LNCAP (cell line): Measurements from ENCODE around the gene MYADML2.

Experiments used
- TF ChIP-seq, protein P1 (sequence below): fragments of 450-650 bp; IDR thresholded peaks from 2 replicates; pipeline ENCODE4 v1.5.1; 2017; ENCODE audit warnings: mild to moderate bottlenecking

Gene MYADML2

DNA sequence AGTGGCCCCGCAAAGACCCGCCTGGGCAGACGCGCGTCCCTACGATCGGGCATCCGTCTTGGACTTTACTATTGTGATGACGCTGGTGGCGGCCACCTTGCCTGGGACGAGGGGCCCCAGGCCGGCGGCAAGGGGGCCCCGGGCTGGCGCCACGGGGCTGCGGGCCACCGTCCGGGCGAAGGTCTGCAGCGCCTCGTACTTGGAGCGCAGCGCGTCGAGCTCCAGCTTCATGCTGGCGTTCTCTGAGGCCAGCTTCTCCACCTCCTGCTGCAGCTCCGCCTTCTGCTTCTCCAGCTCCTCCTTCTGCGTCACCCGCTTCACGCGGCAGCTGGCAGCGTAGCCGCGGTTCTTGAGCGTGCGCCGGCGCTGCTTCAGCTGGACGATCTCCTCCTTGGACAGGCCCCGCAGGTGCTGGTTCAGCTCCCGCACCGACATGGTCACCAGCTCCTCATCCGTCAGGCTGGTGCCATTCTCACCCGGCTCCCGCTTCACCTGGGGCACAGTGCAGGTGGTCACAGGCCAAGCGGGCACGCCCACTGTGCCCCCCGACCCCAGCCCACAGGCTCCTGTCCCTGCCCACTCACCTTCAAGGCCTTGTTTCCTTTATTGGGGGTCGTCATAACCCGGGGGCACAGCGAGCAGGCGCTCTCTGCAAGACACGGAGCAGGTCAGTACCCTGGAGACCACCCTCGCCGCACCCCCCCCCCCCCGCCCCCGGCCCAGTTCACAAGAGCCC is 24.3 kb downstream of the MYADML2 start:
- TF ChIP-seq, protein P1, sequence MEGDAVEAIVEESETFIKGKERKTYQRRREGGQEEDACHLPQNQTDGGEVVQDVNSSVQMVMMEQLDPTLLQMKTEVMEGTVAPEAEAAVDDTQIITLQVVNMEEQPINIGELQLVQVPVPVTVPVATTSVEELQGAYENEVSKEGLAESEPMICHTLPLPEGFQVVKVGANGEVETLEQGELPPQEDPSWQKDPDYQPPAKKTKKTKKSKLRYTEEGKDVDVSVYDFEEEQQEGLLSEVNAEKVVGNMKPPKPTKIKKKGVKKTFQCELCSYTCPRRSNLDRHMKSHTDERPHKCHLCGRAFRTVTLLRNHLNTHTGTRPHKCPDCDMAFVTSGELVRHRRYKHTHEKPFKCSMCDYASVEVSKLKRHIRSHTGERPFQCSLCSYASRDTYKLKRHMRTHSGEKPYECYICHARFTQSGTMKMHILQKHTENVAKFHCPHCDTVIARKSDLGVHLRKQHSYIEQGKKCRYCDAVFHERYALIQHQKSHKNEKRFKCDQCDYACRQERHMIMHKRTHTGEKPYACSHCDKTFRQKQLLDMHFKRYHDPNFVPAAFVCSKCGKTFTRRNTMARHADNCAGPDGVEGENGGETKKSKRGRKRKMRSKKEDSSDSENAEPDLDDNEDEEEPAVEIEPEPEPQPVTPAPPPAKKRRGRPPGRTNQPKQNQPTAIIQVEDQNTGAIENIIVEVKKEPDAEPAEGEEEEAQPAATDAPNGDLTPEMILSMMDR = no peak

DNA sequence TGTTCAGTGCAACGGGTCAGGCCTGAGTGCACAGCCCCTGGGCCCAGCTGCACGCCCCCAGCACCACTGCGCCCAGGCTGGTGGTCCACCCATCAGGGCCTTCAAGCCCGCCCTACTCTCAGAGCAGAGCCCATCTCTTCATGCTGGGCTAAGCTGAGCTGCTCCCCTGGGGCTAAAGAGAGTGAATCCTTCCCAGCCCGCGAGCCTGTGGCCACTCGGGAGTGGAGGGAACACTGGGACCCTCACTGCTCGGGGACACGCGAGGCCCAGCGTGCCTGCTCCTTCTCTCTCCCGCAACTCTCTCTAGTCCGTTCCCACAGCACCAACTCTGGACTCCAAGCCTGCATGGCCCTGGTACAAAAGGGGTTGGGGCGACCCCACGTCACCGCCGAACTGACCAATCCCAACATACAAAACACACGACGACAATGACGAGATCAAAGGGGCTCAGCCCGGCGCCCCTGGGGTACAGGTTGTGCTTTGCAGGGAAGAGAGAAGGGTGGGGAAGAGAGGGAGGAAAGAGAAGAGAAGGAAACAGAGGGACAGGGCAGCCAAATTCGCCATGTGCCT is 25.0 kb downstream of the MYADML2 start:
- TF ChIP-seq, protein P1 = no peak

DNA sequence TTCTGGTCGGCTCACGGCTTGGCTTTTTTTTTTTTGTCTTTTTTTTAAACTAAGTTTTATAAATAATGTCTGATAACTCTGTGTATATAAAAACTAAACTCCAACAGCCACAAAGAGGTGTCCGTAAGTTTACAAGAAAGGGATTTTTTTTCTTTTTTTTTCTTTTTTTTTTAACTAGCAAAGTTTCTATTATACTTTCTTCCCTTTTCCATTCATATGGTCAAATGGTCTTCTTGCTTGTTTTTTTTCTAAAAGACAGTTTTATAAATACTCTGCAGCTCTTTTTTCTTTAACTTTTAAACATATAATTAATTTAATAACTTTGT is 25.5 kb downstream of the MYADML2 start:
- TF ChIP-seq, protein P1 = no peak

DNA sequence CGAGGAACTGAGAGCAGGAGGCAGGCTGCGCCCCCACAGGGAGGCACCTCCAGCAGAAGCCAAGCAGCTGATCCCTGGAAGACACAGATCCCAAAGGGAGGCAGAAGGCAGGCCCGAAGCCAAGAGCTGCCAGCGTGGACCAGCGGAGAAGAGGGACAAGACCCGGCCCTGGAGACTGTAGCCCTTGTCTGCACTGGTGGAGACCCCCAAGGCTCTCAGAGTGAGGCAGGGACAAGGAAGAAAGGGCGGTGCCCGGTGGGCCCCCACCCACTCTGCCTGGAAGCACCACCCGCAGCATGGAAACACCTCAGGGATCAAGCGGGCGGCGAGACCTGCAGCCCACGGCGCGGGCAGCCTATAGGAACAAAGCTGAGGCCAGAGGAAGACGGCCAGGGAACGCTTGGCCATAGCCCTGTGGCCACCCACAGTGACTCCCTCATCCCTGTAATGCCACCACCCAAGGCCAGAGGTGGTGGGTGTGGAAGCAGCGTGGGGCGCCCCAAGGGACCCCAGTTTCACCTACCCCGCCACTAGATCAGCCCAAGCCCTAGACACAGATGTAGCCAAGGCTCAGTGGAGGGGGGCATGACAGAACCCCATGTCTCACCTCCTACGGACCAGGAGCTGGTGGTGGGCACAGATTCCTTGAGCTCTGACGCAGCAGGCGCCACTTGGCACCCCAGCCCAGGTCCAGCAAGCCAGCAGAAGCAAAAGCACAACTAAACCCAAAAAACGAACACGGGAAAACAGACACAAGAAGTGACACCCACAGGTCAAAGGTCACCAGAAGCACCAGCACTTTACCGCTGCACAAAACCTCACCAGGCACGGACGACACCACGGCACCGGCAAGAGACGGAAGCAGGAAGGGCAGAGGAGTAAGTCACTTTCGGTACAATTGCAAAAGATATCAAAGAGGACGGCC is 26.2 kb downstream of the MYADML2 start:
- TF ChIP-seq, protein P1 = no peak

DNA sequence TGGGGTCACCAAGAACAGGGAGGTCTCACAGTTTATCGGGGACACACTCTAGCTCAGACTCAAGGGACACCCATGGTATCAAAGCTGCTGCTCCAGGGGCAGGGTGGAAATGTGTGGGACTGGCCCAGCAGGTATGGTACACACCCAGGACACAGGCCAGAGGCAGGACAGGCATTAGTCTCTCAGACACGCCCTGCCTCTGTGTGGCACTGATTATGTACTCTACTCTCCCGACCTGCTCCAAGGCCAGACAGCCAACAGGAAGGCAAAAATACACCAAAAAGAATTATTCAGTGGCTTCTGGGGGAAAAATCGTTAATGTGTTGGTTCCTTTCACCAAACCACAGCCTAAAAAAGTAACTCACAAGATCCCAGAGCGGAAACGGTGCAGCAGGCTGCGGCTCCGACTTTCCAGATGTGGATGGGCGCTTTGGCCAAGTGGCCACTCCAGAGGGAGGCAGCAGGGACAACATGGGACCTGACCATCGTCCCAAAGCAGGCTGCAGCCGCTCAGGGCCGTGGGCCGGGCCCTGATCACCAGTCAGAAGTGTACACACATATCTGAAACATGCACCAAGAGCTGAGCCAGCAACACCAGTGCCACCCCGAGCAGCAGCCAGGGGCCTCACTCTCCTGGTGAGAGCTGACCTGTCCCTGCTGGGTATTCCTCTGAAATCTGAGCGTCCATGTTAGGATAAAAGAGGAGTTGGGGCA is 28.0 kb downstream of the MYADML2 start:
- TF ChIP-seq, protein P1 = no peak

DNA sequence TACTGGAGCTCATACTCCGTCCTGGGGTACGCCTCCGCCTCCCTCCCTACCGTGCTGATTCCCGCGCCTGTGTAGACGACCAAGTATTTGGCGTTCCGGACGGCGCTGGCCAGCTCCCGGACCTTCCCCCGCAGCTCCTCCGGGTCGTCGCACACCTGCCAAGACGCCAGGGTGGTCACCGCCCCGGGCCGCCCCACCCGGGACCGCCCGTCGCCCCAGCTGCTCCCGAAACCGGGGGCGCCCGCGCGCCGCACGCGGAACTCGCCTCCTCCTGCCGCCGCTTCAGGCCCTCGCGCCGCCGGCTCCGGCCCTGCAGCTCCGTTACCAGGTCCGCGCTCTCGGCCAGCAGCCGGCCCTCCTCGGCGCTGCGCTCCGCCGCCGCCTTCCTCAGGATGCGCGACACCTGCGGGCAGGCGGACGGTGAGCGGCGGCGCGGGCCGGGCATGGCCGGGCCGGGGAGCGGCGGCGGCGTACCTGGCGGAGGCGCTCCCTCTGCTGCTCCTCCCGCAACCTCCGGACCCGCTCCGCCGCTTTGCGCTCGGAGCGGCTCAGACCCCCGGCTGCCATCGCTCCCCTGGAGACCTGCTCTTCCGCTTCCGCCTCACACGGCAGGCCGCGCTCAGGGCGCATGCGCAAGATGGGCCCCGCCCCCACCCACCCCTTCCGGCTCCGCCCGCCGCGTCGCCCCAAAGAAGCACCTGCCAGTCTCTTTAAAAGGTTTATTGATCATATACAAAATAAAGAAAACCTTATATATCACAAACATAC is 29.3 kb downstream of the MYADML2 start, which contains the start of gene SIRT7:
TSS of gene SIRT7 (minus strand) at position 612 of the 768 bp plus-strand sequence. CDS start at position 567, 45 bp downstream.
- TF ChIP-seq, protein P1 = no peak
